Stimulated activated CD4-positive, alpha-beta T cell treated with anti-CD3 and anti-CD28 coated beads, Interleukin-1b, Interleukin-23, amount 100 ng/mL, for 24 hours (primary cell): ENCODE results near the gene LRFN5.

ENCODE experiments used
- DNase-seq, 4 experiments: peaks; one replicate each; pipeline ENCODE4 v3.0.0-alpha.2; 2020; ENCODE audit warnings: low read depth in 4 of 4, low spot score in 1 of 4

The LRFN5 gene

DNA sequence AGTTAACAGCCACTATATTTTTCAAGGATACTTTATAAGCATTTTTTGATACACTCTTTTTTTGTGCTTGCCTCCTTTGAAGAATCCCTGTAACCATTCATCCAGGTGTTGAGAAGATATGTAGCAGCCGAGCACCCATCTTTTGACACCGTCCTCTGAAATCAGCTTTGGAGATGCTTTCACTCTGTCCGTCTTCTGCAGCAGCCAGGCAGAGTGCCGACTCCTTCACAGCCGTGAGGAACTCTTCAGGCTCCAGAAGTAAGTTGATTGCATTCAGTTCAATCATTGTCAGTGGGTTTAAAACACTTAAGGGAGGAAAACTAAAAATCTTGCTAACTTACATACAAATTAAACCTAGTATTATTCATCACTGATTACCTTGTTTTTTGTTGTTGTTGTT, 160.1 kb downstream of the LRFN5 start:
- no peak for DNase-seq

DNA sequence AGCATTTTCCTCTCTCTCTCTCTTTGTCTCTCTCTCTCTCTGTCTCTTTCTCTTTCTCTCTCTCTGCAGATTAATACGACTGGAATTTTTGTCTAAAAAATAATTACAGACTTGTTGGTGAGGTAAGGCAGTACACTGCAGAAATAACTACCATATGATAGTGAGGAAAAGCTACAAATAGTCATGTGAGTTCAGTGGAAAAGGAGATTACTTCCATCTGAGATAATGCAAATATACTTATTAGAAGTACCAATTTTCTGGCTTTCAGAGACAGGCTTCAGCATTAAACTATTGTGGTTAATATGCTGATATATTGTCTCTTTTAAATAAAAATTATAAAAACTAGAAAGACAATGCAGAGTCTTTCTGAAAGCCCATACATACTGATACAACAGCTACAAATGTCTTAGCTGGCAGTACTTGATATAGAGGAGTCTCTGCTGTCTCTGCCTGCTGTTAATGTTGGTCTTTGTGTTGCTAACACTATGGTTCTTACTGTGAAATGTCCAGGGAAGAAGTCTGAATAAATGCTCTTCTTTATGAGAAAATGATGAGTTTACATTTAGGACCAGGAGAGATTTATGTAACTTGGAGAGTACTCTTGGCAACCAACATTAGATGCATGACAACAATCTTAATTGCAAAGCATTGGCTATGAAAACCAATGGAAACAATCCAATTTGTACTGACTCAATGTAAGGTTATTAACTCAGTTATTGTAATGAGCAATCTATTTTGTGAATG, 167.0 kb downstream of the LRFN5 start:
- no peak for DNase-seq

DNA sequence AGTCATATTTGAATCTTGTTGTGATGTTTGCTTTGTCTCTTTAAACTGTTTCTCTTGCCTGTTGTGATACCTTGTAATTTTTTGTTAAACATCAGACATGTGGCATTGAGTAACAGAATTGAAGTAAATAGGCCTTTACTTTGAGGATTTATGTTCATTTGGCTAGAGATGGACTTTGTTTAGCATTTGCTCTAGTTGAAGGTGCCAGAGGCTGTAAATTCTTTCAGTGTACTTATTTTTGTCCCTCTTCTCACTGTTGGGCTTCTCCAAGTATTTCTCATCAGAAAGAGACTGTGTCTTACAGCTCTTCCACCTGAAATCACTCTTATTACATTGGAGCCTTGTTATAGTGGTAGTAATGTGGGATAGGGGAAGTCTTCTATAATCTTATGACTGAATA, 175.8 kb downstream of the LRFN5 start:
- DNase-seq, result no peak

DNA sequence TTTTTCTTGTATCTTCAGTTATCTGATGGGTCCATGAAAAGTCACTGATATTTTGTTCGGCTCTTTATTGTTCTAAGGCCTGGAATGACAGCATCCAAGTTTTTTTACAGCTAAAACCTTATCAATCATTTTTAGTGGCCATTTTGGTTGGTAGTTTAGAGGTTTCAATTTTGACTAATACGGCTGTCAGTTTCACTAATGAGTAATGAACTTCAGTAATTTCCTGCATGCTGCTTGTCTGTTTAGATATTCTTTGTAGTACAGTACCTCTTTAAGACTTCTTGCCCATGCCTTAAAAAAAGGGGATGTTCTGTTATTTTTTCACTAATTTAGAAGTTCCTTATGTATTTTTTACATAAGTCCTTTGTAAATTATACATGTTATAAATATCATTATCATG, 176.7 kb downstream of the LRFN5 start:
- no peak for DNase-seq

DNA sequence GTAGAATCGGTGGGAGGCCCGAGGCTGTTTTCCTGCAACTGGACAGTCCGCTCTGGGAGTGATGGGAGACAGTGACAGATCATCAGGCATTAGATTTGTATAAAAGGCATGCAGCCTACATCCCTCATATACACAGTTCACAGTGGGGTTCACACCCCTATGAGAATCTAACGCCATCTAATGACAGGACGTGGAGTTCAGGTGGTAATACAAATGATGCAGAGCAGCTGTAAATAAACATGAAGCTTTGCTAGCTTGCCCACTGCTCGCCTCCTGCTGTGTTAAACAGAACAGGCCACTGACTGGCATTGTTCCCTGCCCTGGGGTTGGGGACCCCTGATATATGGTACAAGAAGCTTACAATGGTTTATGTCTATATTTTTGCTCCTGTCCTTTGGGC, 179.0 kb downstream of the LRFN5 start:
- DNase-seq, result no peak

DNA sequence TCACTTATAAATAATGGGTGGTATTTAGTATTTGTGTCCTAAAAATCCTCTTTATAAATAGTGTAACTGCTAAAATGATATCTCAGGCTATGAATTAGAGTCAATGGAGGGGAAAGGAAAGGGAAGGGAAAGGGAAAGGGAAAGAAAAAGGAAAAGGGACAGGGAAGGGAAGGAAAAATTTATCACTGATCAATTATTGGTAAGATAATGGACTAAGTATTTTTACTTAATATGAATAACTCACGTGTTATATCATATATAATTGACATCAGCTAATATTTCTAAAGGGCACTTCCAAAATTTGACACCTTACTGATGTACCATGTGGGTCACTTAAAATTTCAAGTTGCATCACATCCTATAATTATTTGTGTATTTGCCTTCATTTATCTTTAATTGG, 193.1 kb downstream of the LRFN5 start:
- DNase-seq, result no peak

DNA sequence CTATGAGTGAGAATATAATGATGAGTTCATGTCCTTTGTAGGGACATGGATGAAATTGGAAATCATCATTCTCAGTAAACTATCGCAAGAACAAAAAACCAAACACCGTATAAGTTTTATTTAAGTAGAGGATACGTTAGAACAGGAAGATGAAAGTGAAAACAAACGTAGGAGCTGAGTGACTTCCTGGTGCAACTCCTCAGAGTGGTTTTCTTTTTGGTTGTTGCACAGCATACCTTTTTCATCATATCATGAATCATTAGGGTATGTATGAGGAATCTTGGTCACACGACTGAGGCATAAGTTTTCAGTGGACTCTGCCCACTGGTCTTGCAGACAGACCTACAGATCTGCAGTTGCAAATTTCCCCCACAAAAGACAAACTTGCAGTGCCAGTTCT, 199.0 kb downstream of the LRFN5 start:
- no peak for DNase-seq

DNA sequence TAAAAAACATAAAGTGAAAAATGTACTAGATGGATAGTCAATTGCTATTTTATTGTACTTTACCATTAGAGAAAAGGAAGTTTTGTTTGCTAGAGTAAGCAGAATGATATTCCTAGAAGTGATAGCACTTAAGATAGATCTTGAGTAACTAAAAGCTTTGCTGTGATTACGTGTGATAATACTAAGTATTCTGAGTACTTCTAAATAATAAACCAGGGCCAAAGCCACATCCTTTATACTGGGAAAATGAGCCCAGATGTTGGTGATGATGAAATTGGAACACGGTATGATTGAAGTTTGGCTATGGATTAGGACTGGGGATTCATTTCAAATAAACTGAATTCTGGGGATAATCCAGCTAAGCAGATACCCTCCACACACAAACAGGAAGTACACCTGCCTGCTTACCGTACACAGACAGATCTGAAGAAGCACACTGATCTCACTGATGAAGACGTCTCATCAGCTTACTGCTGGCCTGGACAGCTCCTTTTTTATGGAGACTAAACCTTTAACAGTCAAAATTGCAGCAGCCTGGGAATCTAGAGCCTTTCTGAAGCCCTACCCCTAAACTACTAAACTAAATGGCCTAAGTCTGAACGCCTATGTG, 199.8 kb downstream of the LRFN5 start:
- no peak for DNase-seq

DNA sequence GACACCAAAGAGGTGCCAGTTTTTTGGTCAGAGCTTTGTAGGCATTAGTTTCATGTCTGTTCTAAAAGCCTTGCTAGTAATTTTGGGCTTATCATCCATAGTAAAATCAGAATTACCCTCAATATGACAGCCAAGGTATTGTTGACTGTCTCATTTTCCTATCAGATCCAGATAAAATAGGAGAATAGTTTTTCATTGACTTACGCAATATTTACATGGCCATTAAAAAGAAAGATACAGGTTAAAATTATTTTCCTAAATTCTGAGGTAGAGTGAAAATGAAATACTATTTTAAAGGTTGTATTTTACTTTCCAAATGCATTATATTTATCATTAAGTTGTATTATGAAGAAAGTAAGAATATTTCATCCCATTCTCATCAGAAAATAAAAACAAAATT, 203.7 kb downstream of the LRFN5 start:
- DNase-seq, result no peak

DNA sequence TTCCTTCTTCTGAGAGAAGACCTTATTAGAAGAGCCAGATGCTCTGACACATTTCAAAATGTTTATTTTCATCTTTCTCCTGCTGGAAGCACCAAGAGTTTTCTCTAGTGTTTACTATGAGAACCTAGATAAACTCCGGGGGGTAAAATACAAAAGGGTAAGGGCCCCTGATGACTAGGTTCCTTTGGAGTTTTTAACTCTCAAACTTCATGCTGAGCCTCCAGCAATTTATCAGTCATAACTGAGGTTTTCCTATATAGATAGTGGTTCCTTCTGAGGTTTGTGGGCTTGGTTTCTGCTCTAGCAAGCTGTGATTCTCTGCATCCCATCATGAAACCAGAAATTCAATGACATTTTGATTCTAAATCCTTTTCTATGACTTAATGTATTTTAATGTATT, 210.9 kb downstream of the LRFN5 start:
- no peak for DNase-seq

DNA sequence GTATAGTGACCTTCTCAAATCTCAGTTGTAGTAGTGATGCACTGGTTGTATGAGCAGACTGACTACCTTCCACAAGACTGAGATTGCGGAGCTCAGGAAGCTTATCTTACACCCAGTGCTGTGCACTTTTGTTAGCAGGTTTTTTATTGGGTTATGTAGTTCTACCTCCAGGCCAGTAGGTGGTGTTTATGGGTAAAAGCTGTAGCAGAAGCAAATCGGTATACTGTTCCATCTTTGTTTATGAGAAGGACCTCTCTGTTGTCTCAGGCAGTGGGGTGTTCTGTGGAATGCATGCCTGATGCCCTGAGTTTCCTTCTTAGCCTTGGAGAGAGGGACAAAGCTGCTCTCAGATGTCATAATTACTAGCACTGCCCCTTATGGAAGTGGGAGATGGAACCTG, 217.8 kb downstream of the LRFN5 start:
- DNase-seq, result no peak

DNA sequence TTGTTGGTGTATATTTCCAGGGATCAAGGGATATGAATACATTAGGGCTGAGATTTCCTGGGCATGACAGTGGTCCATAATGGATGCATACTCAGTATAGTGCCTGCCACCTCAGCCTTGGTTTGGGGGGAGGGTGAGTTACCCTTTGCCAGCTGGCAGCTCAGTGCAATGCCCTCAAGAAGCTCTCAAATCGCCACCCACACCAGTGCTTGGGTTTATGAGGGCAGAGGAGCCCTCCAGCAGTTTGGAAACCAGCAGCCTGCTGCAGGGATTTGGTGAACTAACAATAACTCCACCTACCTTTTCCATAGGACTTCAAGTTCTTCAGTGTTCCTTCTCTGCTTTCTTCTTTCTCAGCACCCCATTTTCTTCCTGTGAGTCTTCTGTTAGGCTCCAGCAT, 218.9 kb downstream of the LRFN5 start:
- no peak for DNase-seq

DNA sequence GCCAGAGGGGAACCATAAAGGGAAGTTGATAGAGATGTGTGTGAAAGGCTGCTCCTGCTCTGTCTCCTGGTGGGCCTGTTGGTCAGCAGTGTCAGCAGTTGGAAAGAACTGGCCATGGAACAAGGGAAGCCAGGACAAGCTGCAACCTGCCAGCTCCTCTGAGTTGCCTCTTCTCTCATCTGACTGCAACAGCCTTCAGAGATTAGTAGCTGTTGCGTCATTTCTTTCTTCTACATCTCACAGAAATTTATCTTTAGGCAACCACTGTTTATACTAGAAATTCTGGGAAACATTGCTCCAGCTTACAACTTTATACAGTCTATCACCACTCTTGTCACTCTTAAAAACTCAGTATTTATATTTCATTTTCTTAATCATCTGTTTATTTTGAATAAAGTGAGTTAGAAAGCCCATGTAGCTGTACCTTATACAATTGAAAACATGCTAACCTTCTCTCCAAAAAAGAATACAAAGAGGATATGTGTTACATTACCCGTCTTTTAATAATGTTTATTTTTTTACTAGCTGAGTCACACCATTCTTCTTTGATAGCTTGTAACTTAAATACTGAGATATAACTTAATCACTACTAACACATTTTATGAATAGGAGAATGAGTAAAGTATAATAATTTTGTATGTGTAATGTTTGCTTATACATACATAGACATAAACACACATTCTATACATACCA, 224.2 kb downstream of the LRFN5 start:
- DNase-seq, result no peak

DNA sequence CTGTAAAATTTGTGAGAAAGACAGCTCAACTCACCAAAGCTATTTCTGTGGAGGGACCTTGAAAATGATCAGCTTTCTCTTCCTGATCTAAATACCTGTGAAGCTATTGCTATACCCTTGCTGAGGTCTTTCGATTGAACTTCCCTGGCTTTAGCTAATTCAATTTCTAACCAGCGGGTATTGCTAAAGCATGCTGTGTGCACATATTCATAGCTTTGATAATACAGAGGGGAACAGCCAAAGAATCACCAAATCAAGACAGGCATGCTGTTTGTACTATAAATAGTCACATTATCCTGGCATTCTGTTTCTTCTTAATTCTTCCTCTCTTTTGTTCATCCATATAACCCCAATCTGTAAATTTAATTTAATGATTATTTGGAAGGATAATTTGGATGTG, 233.0 kb downstream of the LRFN5 start:
- no peak for DNase-seq

DNA sequence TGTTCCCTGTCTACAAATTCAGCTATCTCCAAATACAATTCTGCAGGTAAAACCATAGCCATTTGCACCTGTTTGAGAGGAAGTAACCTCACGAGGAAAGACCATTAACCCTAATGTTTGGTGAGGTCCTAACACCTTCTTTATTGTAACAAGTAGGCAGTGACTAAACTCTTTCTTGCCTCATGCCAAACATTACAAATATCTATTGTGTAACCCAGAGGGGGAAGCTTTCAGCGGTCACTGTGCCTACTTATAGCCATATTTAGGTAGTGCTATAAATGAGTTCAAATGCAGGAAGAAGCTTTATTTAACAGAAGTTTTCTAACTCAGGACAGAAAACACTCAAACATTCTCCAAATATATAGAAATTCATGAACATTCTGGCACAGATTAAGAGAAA, 252.7 kb downstream of the LRFN5 start:
- DNase-seq, result no peak

DNA sequence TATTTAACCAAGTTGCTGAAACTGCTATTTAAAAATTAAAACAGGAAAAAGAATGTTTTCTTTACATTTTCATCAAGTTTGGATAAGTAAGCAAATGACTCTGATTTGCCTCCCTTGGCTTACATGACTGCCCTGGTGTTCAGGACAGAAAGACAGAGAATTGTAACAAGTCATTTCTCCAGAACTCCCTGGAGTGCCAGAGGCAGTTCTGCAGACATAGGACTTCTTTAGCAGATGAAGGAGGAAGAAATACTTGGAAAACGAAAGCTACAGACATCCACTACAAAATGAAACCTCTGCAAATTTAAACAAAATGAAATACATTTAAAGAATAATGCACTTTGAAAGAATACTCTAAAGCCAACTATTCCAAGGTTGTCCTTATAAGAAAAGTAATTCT, 253.9 kb downstream of the LRFN5 start:
- no peak for DNase-seq

DNA sequence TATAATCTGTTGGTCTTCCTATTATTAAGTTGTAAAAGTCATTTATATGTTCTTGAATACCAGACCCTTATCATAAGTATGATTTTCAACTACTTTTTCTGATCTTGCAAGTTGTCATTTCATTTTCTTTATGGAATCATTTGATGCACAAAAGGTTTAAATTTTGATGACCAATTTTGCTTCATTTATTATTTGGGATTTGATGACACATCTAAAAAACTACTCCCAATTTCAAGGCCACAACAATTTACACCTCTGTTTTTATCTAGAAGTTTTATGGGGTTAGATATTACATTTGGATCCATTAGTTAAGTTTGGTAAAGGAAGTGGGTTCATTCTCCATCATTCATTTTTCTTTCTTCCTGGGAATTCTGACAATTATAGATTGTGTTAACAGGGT, 259.2 kb downstream of the LRFN5 start:
- no peak for DNase-seq

DNA sequence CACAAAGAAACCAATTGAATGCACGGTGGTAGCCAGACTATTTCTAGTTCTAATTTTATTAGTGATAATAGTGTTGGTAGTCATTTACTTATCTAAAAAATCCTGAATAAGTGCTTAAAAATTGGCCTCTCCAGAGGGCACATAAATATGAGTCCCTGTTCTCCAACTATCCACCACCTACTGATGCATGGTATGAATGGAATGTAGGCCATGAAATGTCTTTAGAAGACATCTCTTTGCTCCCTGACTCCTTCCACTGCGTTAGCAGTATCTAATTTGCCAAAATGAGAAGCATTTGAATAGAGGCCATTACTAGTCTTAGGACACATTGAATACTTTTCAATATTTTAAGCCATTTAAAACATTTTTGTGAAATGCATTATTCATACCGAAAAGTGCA, 261.7 kb downstream of the LRFN5 start:
- DNase-seq, result no peak

DNA sequence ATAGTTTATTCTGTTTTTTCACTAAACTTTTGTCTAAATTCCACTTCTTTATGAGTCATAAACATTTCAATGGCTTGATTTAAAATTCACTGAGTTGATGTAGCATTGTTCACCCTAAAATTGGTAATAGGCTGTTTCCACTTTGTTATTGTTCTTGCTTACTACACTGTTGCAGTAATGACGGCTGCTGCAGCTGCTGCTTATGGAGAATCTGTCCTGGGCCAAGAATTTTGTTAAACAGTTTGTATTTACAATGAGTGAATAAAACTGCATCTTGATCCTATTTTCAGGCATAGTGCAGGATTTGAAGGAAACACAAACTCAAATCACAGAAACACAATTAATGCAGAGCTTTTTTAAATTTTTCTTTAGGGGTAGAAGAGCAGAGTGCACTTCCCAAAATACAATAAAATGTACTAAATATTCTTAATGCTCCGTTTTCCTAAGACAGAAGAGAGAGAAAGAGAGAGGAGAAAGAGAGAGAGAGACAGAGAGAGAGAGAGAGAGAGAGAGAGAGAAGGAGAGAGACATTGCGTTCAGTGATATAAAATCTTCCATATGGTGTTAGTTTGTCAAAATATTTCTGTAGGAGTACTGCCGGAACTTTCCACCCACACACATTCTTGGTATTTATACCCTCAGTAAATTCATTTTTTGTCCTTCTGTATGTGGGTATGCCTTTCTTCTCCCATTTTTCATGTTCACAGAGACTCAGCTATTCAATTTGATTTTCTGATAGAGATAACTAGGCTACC, 266.4 kb downstream of the LRFN5 start:
- DNase-seq, result no peak

DNA sequence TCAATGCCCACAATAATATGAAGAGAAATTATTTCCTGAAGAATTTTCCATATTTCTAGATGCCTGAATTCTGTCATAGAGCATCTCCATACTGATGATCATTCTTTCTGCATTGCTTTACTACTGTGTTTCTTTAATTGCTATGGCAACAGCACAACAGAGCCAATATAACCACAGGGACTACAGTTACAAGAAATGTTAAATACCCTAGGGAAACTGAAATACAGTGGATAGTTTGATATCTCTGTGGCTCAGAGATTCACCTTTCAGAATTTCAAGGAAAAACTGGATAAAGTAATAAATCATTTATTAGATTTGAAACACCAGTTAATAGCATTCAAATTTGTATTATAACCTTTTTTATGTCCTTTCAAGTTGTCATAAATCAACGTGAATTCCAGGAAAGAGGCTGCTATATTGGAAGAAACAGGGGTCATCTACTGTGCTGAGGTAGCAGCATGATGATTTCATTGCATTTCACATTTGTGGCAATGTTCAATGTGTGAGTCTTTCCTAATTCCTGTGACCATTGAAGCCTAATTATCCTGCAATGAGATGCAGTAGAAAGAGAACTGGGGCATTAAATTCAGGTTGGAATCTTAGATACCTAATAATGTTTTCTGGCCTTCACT, 267.1 kb downstream of the LRFN5 start:
- no peak for DNase-seq

DNA sequence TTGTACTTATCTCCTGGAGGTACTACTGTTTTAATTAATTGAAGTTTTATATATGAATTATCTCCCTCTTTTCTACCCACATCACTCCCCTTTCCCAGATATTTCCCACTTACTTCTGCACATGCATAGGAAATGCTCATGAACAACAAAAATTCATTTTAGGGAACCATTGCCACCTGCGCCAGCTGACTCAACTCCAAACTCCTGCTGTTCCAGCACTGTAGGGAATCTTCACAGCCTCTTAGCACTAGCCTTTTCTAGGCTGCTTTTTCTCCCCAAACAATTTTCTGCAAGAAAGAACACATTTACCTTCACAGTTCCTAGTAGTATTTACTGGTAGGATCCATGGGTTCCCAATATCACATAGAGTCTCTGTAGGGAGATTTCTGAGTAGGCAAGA, 268.4 kb downstream of the LRFN5 start:
- DNase-seq, result no peak
